Fibroblast of lung (primary cell): Measurements from ENCODE around the gene UBAP1. TPM values are rescaled to one million over a fixed set of nuclear protein-coding genes. Genes with fewer than 3 reads are reported as not detected.

ENCODE experiments used
- DNase-seq, 2 donors: peaks; one replicate each; pipeline versions ENCODE4 v3.0.0 to v3.0.0-alpha.2; 2010; ENCODE audit warnings: low read depth in 2 of 2
- H2AFZ ChIP-seq: 2 replicates; pipeline ENCODE4 v1.5.1; 2012; ENCODE audit warnings: low read length, control low read depth, inconsistent platforms
- H3K27ac ChIP-seq: 2 replicates; pipeline ENCODE4 v1.5.1; 2011; ENCODE audit warnings: low read length, control low read depth; ENCODE audit not compliant: insufficient read depth
- H3K27me3 ChIP-seq: 2 replicates; pipeline ENCODE4 v1.5.1; 2011; ENCODE audit warnings: mild to moderate bottlenecking, low read length; ENCODE audit not compliant: control insufficient read depth, insufficient read depth
- H3K36me3 ChIP-seq: 2 replicates; pipeline ENCODE4 v1.5.1; 2011; ENCODE audit warnings: low read length; ENCODE audit not compliant: control insufficient read depth, insufficient read depth
- H3K4me1 ChIP-seq: 2 replicates; pipeline ENCODE4 v1.5.1; 2011; ENCODE audit warnings: low read length; ENCODE audit not compliant: control insufficient read depth, insufficient read depth; ENCODE audit errors: extremely low read depth
- H3K4me2 ChIP-seq: 2 replicates; pipeline ENCODE4 v1.5.1; 2011; ENCODE audit warnings: low read length, control low read depth; ENCODE audit not compliant: insufficient read depth; ENCODE audit errors: extremely low read depth
- H3K4me3 ChIP-seq, 4 experiments: fragments of 200-600 bp in 1 of 4; sonication (generic) in 1 of 4; replicated peaks in 1 of 4; 2 replicates each; pipeline ENCODE4 v1.5.1; 2011 to 2016; ENCODE audit warnings: low read length in 4 of 4, low read depth in 3 of 4, mild to moderate bottlenecking in 3 of 4, control low read depth in 2 of 4, inconsistent platforms in 1 of 4, mixed read lengths in 1 of 4; ENCODE audit not compliant: insufficient read depth in 1 of 4; ENCODE audit errors: control extremely low read depth in 1 of 4
- H3K79me2 ChIP-seq: 2 replicates; pipeline ENCODE4 v1.5.1; 2012; ENCODE audit warnings: mild to moderate bottlenecking, low read length, inconsistent platforms; ENCODE audit not compliant: control insufficient read depth, insufficient read depth
- H3K9ac ChIP-seq: 2 replicates; pipeline ENCODE4 v1.5.1; 2011; ENCODE audit warnings: mild to moderate bottlenecking, low read length, control low read depth; ENCODE audit not compliant: insufficient read depth
- H3K9me3 ChIP-seq: 2 replicates; pipeline ENCODE4 v1.5.1; 2012; ENCODE audit warnings: low read depth, low read length; ENCODE audit not compliant: control insufficient read depth, insufficient read depth
- H4K20me1 ChIP-seq: 2 replicates; pipeline ENCODE4 v1.5.1; 2011; ENCODE audit warnings: low read length; ENCODE audit not compliant: control insufficient read depth, insufficient read depth; ENCODE audit errors: extremely low read depth
- EZH2 ChIP-seq: IDR thresholded peaks from 2 replicates; pipeline ENCODE4 v1.5.1; 2012; ENCODE audit warnings: low read length, control low read depth, mild to moderate bottlenecking; ENCODE audit errors: missing control alignments
- polyA plus RNA-seq, 2 donors: library from polyadenylated mRNA; depleted of rRNA in 1 of 2; stranded (reverse) in 1 of 2; unstranded in 1 of 2; fragments of >200 nt; gene quantifications; 2 replicates each; pipeline ENCODE4 v1.2.1, GENCODE V29; 2011 to 2012; ENCODE audit warnings: missing spikeins in 1 of 2
- total RNA-seq: library from RNA; depleted of rRNA; stranded (reverse); fragments of >200 nt; gene quantifications from 2 replicates; pipeline ENCODE4 v1.2.1, GENCODE V29; 2014
- TF ChIP-seq, protein P1 (sequence below), 2 donors: IDR thresholded peaks in 1 of 2; conservative IDR thresholded peaks in 1 of 2; 1 replicate in 1 of 2; 2 replicates in 1 of 2; pipeline ENCODE4 v1.5.1; 2011 to 2012; ENCODE audit warnings: low read length in 2 of 2, control low read depth in 1 of 2, inconsistent platforms in 1 of 2, low read depth in 1 of 2, mild to moderate bottlenecking in 1 of 2

Gene UBAP1
- total and polyA plus RNA-seq, 2 donors (not counting 1 experiment from before 2014, with no cell fraction given), result 41.6 to 58.1 TPM

GRCh38 chr9:34185778-34186551 is 7.1 kb downstream of the UBAP1 start:
- peaks cover 2% of the 10 kb centered on the region for H4K20me1 ChIP-seq
- TF ChIP-seq, protein P1, sequence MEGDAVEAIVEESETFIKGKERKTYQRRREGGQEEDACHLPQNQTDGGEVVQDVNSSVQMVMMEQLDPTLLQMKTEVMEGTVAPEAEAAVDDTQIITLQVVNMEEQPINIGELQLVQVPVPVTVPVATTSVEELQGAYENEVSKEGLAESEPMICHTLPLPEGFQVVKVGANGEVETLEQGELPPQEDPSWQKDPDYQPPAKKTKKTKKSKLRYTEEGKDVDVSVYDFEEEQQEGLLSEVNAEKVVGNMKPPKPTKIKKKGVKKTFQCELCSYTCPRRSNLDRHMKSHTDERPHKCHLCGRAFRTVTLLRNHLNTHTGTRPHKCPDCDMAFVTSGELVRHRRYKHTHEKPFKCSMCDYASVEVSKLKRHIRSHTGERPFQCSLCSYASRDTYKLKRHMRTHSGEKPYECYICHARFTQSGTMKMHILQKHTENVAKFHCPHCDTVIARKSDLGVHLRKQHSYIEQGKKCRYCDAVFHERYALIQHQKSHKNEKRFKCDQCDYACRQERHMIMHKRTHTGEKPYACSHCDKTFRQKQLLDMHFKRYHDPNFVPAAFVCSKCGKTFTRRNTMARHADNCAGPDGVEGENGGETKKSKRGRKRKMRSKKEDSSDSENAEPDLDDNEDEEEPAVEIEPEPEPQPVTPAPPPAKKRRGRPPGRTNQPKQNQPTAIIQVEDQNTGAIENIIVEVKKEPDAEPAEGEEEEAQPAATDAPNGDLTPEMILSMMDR (conservative IDR thresholded peaks at IDR 0.05 in 1 of 2, IDR thresholded peaks at IDR 0.05 in 1 of 2; ENCODE audit: low read depth in 1 of 2, low read length in 2 of 2), result no peak
- no peak for TF ChIP-seq EZH2
- no peak overlapping the region for H3K9ac ChIP-seq
- peaks cover 5% of the 10 kb centered on the region for H3K4me1 ChIP-seq
- DNase-seq, result peak; percentile 89 to 99
- H3K27me3 ChIP-seq, result no peaks in the 10 kb centered on the region
- peak overlapping the region; percentile 68 for H3K4me2 ChIP-seq
- H3K36me3 ChIP-seq, result no peaks in the 10 kb centered on the region
- no peak overlapping the region for H2AFZ ChIP-seq
- no peaks in the 10 kb centered on the region for H3K9me3 ChIP-seq
- H3K4me3 ChIP-seq, result no peak overlapping the region
- H3K79me2 ChIP-seq, result peaks cover 61% of the 10 kb centered on the region
- H3K27ac ChIP-seq, result peak overlapping the region; percentile 27

DNA sequence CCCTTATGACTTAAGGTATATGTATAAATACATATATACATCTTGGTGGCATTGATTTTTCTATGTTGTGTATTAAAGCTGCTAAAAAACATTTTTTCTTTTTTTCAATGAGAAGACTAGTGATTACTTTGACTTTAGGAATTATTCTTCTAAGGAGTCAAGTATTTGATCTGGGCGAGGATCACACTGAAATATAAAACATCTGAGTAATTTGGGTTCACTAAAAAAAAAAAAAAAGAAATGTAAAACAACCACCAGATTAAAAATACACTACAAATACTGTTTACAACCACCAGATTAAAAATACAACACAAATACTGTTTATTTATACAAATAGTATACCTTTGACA is 9.0 kb downstream of the UBAP1 start:
- Histone ChIP-seq H3K4me1 (peaks cover 7% of the 10 kb centered on the region), H3K27ac (no peak overlapping the region), H3K79me2 (peaks cover 59% of the 10 kb centered on the region), H3K4me2 (no peak overlapping the region), H3K4me3 (no peak overlapping the region), H3K36me3 (no peaks in the 10 kb centered on the region), H4K20me1 (peaks cover 2% of the 10 kb centered on the region), H3K9me3 (no peaks in the 10 kb centered on the region), H3K9ac (no peak overlapping the region), H3K27me3 (no peaks in the 10 kb centered on the region), H2AFZ (no peak overlapping the region)
- DNase-seq, result peak in 1 of 2 donors; percentile 48
- TF ChIP-seq, protein P1 (conservative IDR thresholded peaks at IDR 0.05 in 1 of 2, IDR thresholded peaks at IDR 0.05 in 1 of 2; ENCODE audit: low read depth in 1 of 2, low read length in 2 of 2), result no peak
- no peak for TF ChIP-seq EZH2

DNA sequence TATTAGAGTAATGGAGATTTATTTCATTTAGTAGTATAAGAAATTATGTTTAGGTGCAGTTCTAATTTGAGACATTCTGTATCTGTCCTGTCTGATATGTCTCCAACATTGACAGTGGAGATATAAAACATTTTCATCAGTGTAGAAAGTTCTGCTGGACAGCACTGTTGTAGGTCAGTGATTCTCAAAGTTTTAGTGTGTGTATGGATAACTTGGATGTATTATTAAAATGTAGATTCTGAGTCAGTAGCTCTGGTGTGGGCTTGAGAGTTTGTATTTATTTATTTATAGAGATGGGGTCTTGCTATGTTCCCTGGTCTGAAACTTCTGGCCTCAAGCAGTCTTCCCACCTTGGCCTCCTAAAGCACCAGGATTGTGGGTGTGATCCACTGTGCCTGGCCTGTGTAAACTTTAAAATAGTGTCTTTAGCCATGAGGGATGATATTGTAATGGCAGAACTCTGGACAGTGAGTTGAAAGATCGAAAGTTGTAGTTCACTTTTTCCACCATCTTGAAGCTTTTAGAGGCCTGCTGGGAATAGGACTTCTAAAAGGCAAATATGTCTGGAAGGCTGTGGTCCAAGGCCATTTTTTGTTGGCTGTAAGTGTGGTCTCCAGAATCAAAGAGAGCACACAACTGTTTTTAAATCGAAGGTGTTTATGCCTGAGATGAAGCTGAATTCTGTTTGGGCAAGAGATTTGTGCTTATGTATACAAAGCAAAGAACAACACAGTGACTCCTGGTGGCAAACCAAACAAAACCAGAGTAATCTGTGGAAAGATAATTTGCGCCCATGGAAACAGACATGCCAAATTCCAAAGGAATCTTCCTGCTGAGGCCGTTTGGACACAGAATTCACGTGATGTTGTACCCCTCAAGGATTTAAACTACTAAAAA is 12.4 kb downstream of the UBAP1 start:
- Histone ChIP-seq H4K20me1 (no peaks in the 10 kb centered on the region), H3K4me1 (peaks cover 2% of the 10 kb centered on the region), H3K79me2 (peaks cover 56% of the 10 kb centered on the region), H3K4me2 (no peak overlapping the region), H2AFZ (no peak overlapping the region), H3K27me3 (no peaks in the 10 kb centered on the region), H3K9ac (no peak overlapping the region), H3K9me3 (no peaks in the 10 kb centered on the region), H3K4me3 (no peak overlapping the region), H3K27ac (no peak overlapping the region), H3K36me3 (no peaks in the 10 kb centered on the region)
- TF ChIP-seq, protein P1 (conservative IDR thresholded peaks at IDR 0.05 in 1 of 2, IDR thresholded peaks at IDR 0.05 in 1 of 2; ENCODE audit: low read depth in 1 of 2, low read length in 2 of 2), result peak; percentile 41 to 45
- no peak for TF ChIP-seq EZH2
- DNase-seq, result peak; percentile 39 to 40
